HG02973 (cell line): ENCODE results near the gene CYSLTR2.

Source experiments
- ATAC-seq: cut with Tn5 transposase; IDR thresholded peaks from one replicate; pipeline ENCODE4 v1.9.1; 2021; ENCODE audit warnings: moderate library complexity; ENCODE audit not compliant: unreplicated experiment

The CYSLTR2 gene

GRCh38 chr13:48653472-48653939, at the start of gene CYSLTR2:
Gene CYSLTR2, plus strand, starts transcription at chr13:48653929. Its CDS starts 52,889 bp downstream, at chr13:48706818.
- peak; percentile 80 for ATAC-seq

GRCh38 chr13:48615049-48615448, 38.7 kb upstream of the CYSLTR2 start:
- no peak for ATAC-seq

- ATAC-seq, result no peak
These were observed 34.8 kb upstream of the CYSLTR2 start for GRCh38 chr13:48618937-48619336.

GRCh38 chr13:48621056-48621455, 32.7 kb upstream of the CYSLTR2 start:
- no peak for ATAC-seq

GRCh38 chr13:48624016-48624415, 29.7 kb upstream of the CYSLTR2 start:
- ATAC-seq, result no peak

GRCh38 chr13:48624858-48625257, 28.9 kb upstream of the CYSLTR2 start:
- ATAC-seq, result no peak

- ATAC-seq, result no peak
These were observed 28.2 kb upstream of the CYSLTR2 start for GRCh38 chr13:48625413-48626076.

GRCh38 chr13:48626077-48626449, 27.7 kb upstream of the CYSLTR2 start:
- ATAC-seq, result no peak

GRCh38 chr13:48626726-48627451, 26.8 kb upstream of the CYSLTR2 start:
- no peak for ATAC-seq

GRCh38 chr13:48629277-48629676, 24.5 kb upstream of the CYSLTR2 start:
- ATAC-seq, result no peak

GRCh38 chr13:48630291-48630690, 23.4 kb upstream of the CYSLTR2 start:
- no peak for ATAC-seq

- no peak for ATAC-seq
These were observed 23.0 kb upstream of the CYSLTR2 start for GRCh38 chr13:48630773-48631172.

GRCh38 chr13:48631441-48631840, 22.3 kb upstream of the CYSLTR2 start:
- ATAC-seq, result no peak

GRCh38 chr13:48633700-48634099, 20.0 kb upstream of the CYSLTR2 start:
- ATAC-seq, result no peak

GRCh38 chr13:48634636-48635035, 19.1 kb upstream of the CYSLTR2 start:
- no peak for ATAC-seq

GRCh38 chr13:48635478-48635877, 18.3 kb upstream of the CYSLTR2 start:
- ATAC-seq, result no peak

GRCh38 chr13:48636550-48636949, 17.2 kb upstream of the CYSLTR2 start:
- no peak for ATAC-seq

GRCh38 chr13:48637601-48638000, 16.1 kb upstream of the CYSLTR2 start:
- ATAC-seq, result no peak

GRCh38 chr13:48640767-48641166, 13.0 kb upstream of the CYSLTR2 start:
- no peak for ATAC-seq

GRCh38 chr13:48641404-48641803, 12.3 kb upstream of the CYSLTR2 start:
- ATAC-seq, result no peak

GRCh38 chr13:48642061-48642460, 11.7 kb upstream of the CYSLTR2 start:
- ATAC-seq, result no peak

GRCh38 chr13:48643159-48643558, 10.6 kb upstream of the CYSLTR2 start:
- no peak for ATAC-seq
